Measurements from ENCODE around the gene TBC1D26.

DNA sequence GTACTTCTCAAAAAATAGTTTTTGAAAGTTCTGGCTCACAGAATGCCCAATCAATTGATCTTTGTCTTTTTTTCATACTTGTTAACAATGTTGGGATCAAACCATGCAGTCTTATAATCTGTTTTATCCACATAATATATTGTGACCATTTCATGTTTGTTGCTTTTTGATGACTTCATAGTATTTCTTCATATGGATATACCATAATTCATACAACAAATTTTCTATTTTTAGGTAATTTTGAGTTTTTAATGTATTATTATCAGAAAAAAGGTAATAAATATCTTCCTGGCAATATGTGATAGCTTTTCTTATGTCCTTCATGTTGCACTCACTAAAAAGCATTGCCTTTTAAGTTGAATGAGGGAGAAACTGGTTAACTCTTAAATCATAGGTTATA is 44.8 kb downstream of the TBC1D26 start:
- TF ChIP-seq, protein P1, sequence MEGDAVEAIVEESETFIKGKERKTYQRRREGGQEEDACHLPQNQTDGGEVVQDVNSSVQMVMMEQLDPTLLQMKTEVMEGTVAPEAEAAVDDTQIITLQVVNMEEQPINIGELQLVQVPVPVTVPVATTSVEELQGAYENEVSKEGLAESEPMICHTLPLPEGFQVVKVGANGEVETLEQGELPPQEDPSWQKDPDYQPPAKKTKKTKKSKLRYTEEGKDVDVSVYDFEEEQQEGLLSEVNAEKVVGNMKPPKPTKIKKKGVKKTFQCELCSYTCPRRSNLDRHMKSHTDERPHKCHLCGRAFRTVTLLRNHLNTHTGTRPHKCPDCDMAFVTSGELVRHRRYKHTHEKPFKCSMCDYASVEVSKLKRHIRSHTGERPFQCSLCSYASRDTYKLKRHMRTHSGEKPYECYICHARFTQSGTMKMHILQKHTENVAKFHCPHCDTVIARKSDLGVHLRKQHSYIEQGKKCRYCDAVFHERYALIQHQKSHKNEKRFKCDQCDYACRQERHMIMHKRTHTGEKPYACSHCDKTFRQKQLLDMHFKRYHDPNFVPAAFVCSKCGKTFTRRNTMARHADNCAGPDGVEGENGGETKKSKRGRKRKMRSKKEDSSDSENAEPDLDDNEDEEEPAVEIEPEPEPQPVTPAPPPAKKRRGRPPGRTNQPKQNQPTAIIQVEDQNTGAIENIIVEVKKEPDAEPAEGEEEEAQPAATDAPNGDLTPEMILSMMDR (IDR thresholded peaks at IDR 0.05; ENCODE audit: insufficient read depth, low read depth, low read length) = no peak
- TF ChIP-seq EZH2 (IDR thresholded peaks at IDR 0.05; ENCODE audit: insufficient read depth, low read length) = no peak
